NCI-H510A treated with DMSO at 0.1 percent for 48 hours (cell line): ENCODE measurements around the gene ZNF609.

ENCODE experiments used
- DNase-seq: peaks from one replicate; lab custom pipeline; 2025; lab: John Stamatoyannopoulos, UW

The ZNF609 gene

DNA sequence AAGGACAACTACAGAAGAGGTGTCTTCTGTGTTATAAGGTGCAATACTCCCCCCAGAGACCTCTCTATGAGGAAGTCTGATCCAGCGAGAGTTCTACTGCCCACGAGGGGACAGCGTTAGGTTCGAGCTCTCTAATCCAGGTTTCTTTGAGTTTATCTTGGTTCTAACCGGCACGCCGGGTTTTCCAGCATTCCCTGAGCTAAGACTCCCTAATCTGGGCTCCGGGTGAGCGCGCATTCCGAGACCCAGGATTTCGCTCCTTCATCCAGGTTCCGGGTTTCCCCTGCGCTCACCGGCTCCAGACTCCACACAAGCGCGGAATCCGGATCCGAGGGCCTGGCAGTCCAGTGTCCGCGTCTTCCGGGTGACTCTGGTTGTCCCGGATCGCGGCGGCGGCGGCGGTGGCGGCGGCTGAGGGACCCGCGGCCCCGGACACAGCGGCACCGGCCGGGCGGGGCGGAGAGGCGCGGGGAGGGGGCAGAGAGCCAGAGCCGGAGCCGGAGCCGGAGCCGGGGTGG, at the start of gene ZNF609:
ZNF609 (plus strand) TSS at position 373 of the 518 bp plus-strand sequence. CDS start 38,842 bp downstream, outside the sequence.
- peak; percentile 86 for DNase-seq

GRCh38 chr15:64412216-64412615, 48.2 kb upstream of the ZNF609 start:
- DNase-seq = no peak

- no peak for DNase-seq
Observed at GRCh38 chr15:64422697-64423096, 37.7 kb upstream of the ZNF609 start.

GRCh38 chr15:64423970-64424369, 36.4 kb upstream of the ZNF609 start:
- no peak for DNase-seq

GRCh38 chr15:64425221-64425620, 35.2 kb upstream of the ZNF609 start:
- DNase-seq = no peak

DNA sequence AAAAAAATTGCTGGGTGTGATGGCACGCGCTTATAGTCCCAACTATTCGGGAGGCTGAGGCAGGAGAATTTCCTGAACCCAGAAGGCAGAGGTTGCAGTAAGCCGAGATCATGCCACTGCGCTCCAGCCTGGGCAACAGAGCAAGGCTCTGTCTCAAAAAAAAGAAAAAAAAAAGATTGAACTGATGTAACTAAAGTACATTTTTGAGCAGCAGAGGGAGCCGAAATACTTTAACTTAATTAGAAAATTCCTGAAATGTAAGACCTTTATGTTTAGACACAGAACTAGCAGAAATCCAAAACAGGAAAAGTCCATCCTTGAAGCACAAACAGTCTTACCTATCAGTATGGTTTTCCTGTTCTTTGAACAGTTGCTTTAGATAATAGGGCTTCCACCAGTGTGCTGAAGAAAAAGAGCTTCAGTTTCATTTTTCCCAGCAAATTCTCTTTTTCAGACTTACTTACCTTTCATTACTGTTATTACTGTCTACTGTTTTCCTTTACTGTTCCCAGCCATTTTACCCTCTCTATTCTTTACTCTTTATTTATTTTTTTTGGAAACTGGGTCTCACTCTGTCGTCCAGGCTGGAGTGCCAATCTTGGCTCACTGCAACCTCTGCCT, 33.4 kb upstream of the ZNF609 start:
- no peak for DNase-seq

DNA sequence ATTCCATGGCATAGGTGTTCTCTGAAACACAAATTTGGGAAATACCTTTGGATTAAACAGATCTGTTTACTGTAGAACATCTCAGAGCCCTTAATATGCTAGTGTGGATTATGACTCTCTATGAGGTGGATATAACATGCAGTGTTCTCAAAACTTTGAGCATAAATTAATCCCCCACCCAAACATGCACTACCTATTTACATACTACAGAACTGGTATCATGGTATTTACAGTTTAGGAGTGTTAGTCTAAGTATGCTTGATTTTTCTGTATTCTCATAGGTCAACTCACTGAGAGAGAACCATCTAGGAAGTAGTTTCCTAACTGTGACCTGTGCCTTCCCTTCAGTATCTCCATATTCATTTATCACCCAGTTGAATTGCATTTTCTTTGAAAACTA, 30.9 kb upstream of the ZNF609 start:
- DNase-seq = no peak

- no peak for DNase-seq
Observed at GRCh38 chr15:64430000-64430735, 30.2 kb upstream of the ZNF609 start.

DNA sequence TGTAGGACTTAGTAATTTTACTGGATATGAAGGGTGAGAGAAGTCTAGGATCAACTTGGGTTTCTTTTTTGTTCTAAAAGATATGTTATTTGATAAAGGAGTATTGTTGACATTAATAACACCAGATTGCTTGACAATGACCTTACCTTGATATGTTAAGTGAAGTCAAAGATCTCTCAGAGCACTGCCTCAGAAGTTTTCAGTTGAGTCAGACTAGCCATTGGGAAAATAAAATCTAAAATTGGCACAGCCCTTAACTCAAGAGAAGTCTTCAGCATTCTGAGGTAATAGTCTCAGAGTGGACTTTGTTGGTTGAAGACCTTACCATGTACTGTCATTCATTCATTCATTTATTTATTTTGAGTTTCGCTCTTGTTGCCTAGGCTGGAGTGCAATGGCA, 22.4 kb upstream of the ZNF609 start:
- no peak for DNase-seq

DNA sequence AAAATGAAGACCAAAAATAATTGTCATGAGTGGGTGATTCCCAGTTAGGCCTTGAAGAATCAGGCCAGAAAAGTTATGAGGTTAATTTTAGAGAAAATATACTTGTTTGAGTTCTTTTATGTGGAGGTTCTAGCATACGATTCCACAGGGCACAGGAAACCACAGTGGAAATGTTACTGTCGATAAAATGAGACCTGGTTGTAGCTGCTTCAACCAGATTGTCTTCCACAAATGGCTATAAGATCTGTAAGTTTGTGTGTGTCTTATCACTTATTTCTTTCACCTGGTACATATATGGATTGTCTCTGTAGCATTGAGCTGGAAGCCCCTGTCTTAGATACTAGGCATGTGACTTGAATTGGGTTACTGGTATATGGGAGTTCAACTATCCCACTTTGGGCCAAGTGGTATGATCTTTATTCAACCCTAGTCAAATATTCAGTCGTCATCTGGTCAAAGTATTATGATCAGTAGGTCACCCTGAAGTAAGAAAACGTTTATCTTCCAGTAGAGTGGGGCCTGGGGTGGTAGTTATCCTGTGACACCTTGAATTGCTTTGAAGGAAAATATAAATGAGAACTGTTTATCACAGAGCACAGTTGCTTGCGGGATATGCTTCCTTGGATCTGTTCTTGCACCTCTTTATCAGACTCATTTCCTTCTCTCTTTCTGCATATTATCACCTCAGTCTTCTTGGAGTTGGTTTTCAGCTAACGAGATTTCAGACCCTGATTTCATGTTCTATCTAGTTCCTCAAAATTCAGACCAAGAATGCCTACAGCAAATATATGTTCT, 21.5 kb upstream of the ZNF609 start:
- DNase-seq = no peak

DNA sequence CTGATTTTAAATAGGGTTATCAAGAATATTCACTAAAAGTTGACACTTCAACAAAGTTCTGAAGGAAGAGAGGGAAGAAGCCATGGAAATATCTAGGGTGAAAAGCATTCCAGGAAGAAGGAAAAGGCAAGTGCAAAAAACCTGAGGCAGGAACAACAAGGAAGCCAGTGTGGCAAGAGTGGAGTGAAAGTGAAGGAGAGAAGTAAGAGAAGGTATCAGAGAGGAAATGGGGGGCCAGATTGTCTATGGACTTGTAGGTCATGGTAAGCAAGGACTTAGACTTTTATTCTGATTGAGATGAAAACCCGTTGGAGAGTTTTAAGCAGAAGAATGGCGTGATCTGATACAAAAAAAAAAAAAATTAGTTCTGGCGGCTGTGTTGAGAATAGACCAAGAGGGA, 18.5 kb upstream of the ZNF609 start:
- no peak for DNase-seq

DNA sequence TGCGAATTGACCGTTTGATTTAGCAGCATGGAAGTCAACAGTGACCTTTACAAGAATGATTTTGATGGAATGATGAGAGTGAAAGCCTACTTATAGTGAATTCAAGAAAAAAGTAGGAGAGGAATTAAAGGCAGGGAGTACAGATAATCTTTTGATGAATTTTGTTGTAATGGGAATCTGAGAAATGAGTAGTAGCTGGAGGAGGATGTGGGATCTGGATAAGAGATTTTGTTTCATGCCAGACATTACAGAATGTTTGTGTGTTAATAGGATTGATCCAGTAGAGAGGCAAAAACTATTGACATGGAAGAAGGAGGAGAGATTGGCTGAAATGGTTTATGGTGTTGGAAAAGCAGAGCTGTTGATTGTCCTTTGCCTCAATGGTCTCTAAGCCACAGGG, 17.4 kb upstream of the ZNF609 start:
- DNase-seq = no peak

GRCh38 chr15:64443747-64444621, 16.4 kb upstream of the ZNF609 start:
- DNase-seq = no peak

DNA sequence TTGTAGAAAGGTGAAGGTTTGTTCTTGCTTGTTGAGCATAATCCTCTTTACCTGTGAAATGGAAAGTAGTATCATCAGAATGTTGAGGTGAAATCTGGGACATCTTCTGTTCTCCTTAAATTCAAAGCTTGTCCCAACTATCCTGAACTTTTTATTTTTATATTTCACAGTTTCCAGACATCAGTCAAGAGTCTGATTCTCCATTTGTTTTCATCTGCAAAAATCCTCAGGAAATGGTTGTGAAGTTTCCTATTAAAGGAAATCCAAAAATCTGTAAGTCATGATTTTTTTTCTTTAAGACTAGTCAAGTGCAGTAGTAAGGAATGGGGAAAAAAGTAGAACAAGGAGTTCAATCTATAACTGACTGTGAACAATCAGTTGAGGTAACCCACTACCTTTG, 15.5 kb upstream of the ZNF609 start:
- no peak for DNase-seq

GRCh38 chr15:64447536-64448315, 12.7 kb upstream of the ZNF609 start:
- no peak for DNase-seq

DNA sequence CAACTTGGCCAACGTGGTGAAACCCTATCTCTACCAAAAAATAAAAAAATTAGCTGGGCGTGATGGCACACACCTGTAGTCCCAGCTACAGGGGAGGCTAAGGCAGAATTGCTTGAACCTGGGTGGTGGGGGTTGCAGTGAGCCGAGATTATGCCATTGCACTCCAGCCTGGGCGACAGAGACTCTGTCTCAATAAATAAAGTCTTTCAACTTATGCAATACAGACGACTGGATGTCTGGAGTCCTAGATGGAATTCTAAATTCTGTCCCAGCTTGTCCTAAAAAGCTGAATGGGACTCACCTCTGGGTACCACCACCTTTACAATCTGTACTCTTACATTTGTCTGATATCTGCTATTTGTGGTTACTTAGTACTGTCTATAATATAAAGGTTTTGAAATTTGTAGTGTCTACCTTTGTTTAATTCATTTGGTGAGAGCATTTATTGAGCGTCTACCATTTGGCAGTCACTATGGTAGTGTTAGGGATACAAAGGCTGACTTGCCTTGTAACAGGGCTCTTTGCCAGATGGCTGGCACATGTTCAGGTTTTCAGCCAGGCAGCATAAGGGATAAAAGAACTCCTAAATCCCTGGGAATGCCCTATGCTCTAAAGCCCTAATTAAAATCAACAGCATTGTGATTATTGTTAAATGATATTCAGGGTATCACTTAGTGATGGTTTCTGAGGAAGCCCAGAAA, 7.2 kb upstream of the ZNF609 start:
- no peak for DNase-seq

- DNase-seq = no peak
Observed at GRCh38 chr15:64453689-64454037, 6.7 kb upstream of the ZNF609 start.

GRCh38 chr15:64454282-64454681, 6.1 kb upstream of the ZNF609 start:
- DNase-seq = no peak

- no peak for DNase-seq
Observed at GRCh38 chr15:64455961-64456371, 4.4 kb upstream of the ZNF609 start.

DNA sequence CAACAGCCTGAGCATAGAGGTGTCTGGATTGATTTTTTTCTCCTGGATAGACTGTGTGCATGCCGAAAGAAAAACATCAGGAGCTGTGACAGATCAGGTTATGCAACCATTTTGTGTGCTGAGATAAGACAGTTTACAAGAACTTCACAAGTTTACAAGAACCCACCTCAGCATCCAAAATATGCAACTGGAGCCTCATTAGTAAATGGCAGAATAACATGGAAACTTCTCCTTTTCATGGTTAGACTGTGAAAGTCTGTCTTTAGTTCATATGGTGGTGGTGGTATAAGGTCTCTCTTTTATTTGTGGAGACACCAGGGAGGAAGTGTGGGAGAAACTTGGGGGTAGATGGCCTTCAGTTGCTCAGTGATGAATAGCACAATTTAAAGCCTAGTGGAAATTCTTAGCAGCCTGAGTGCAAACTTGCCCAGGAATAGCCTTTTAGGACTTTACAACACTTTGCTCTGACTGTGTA, 3.7 kb upstream of the ZNF609 start:
- DNase-seq = no peak
